ENCODE measurements around the gene CLIC3. TPM values are rescaled to one million over a fixed set of nuclear protein-coding genes. Genes with fewer than 3 reads are reported as not detected.

CLIC3 gene
- total RNA-seq, 2 experiments from 2014 or later = 2.1 to 2.8 TPM

- no peak overlapping the region for H3K4me3 Mint-ChIP-seq
- H3K9me3 Mint-ChIP-seq = no peaks in the 10 kb centered on the region
- H3K36me3 ChIP-seq (ENCODE audit: insufficient read depth, low read length) = peaks cover 12% of the 10 kb centered on the region
- no peak overlapping the region for H3K4me3 ChIP-seq (ENCODE audit: low read length)
- no peaks in the 10 kb centered on the region for H3K27me3 Mint-ChIP-seq
- H3K36me3 Mint-ChIP-seq (ENCODE audit: low read depth) = no peaks in the 10 kb centered on the region
- DNase-seq (no peak), ATAC-seq (ENCODE audit: poor library complexity) (no peak)
- TF ChIP-seq CTCF (IDR thresholded peaks at IDR 0.05) = no peak
- no peak overlapping the region for H3K27ac ChIP-seq (ENCODE audit: low read depth in 1 of 2, low read length in 2 of 2)
- no peaks in the 10 kb centered on the region for H3K9me3 ChIP-seq (ENCODE audit: control insufficient read depth in 1 of 2, insufficient read depth in 1 of 2, low read length in 2 of 2)
- H3K27ac Mint-ChIP-seq = no peak overlapping the region
- intact Hi-C loops (cut with DNase I, micrococcal nuclease) = no loop called here
- CTCF ChIA-PET = interaction anchor here (1.1 kb wide), 1 partner anchor 12 kb away, joined by 6 read pairs; no protein-coding TSS in a partner anchor
- H3K27me3 ChIP-seq (ENCODE audit: control insufficient read depth in 1 of 2, insufficient read depth in 2 of 2, low read length in 2 of 2) = no peaks in the 10 kb centered on the region
- peaks cover 40% of the 10 kb centered on the region for H3K4me1 ChIP-seq (ENCODE audit: insufficient read depth, low read length)
- peaks cover 13% of the 10 kb centered on the region for H3K4me1 Mint-ChIP-seq (ENCODE audit: low read depth)
- POLR2A ChIA-PET = interaction anchor here (1.0 to 1.5 kb wide), 2 partner anchors 13 to 30 kb away, joined by 3 to 6 read pairs; partner anchors contain the start of gene PAXX
Measured at GRCh38 chr9:137022662-137023008, 26.3 kb upstream of the CLIC3 start.

- no peaks in the 10 kb centered on the region for H3K27me3 Mint-ChIP-seq
- CTCF ChIA-PET = interaction anchor here (1.1 kb wide), 2 partner anchors 13 kb away, joined by 5 to 6 read pairs; no protein-coding TSS in a partner anchor
- H3K27ac Mint-ChIP-seq = no peak overlapping the region
- H3K36me3 Mint-ChIP-seq (ENCODE audit: low read depth) = peaks cover under 1% of the 10 kb centered on the region
- no peaks in the 10 kb centered on the region for H3K9me3 ChIP-seq (ENCODE audit: control insufficient read depth in 1 of 2, insufficient read depth in 1 of 2, low read length in 2 of 2)
- ATAC-seq (ENCODE audit: poor library complexity) = peak; percentile 86
- no peaks in the 10 kb centered on the region for H3K9me3 Mint-ChIP-seq
- peak; percentile 44 to 90 (median 65) for DNase-seq
- POLR2A ChIA-PET = interaction anchor here (1.0 to 1.5 kb wide), 2 partner anchors 13 to 29 kb away, joined by 3 to 6 read pairs; partner anchors contain the start of gene PAXX
- no peak overlapping the region for H3K27ac ChIP-seq (ENCODE audit: low read depth in 1 of 2, low read length in 2 of 2)
- no peak for TF ChIP-seq CTCF (IDR thresholded peaks at IDR 0.05)
- H3K36me3 ChIP-seq (ENCODE audit: insufficient read depth, low read length) = peaks cover 18% of the 10 kb centered on the region
- intact Hi-C loops (cut with DNase I, micrococcal nuclease) = no loop called here
- peaks cover 35% of the 10 kb centered on the region for H3K4me1 ChIP-seq (ENCODE audit: insufficient read depth, low read length)
- peak overlapping the region; percentile 54 for H3K4me3 Mint-ChIP-seq
- peaks cover 10% of the 10 kb centered on the region for H3K4me1 Mint-ChIP-seq (ENCODE audit: low read depth)
- no peak overlapping the region for H3K4me3 ChIP-seq (ENCODE audit: low read length)
- H3K27me3 ChIP-seq (ENCODE audit: control insufficient read depth in 1 of 2, insufficient read depth in 2 of 2, low read length in 2 of 2) = no peaks in the 10 kb centered on the region
Measured at GRCh38 chr9:137021979-137022661, 25.8 kb upstream of the CLIC3 start.

- H3K36me3 Mint-ChIP-seq (ENCODE audit: low read depth) = peaks cover 5% of the 10 kb centered on the region
- Histone ChIP-seq H3K27ac (ENCODE audit: low read depth in 1 of 2, low read length in 2 of 2) (no peak overlapping the region), H3K4me3 (ENCODE audit: low read length) (no peak overlapping the region), H3K36me3 (ENCODE audit: insufficient read depth, low read length) (peaks cover 23% of the 10 kb centered on the region), H3K4me1 (ENCODE audit: insufficient read depth, low read length) (peaks cover 30% of the 10 kb centered on the region), H3K9me3 (ENCODE audit: control insufficient read depth in 1 of 2, insufficient read depth in 1 of 2, low read length in 2 of 2) (no peaks in the 10 kb centered on the region), H3K27me3 (ENCODE audit: control insufficient read depth in 1 of 2, insufficient read depth in 2 of 2, low read length in 2 of 2) (no peaks in the 10 kb centered on the region)
- TF ChIP-seq CTCF (IDR thresholded peaks at IDR 0.05) = no peak
- ChIA-PET CTCF (interaction anchor here (1.1 kb wide), 1 partner anchor 14 kb away, joined by 5 read pairs; no protein-coding TSS in a partner anchor), POLR2A (no interaction called here)
- peaks cover 6% of the 10 kb centered on the region for H3K4me1 Mint-ChIP-seq (ENCODE audit: low read depth)
- no peak for DNase-seq
- H3K27me3 Mint-ChIP-seq = no peaks in the 10 kb centered on the region
- intact Hi-C loops (cut with DNase I, micrococcal nuclease) = no loop called here
- no peak overlapping the region for H3K27ac Mint-ChIP-seq
- no peak for ATAC-seq (ENCODE audit: poor library complexity)
- H3K9me3 Mint-ChIP-seq = no peaks in the 10 kb centered on the region
- H3K4me3 Mint-ChIP-seq = no peak overlapping the region
Measured at GRCh38 chr9:137021568-137021978, 25.2 kb upstream of the CLIC3 start.

Measured in CD4-positive, alpha-beta T cell (primary cell).